ENCODE results near the gene ATP5F1D. TPM values are rescaled to one million over a fixed set of nuclear protein-coding genes. Genes with fewer than 3 reads are reported as not detected.
A peak's percentile ranks its signal among the peaks of the same experiment; 100 is the strongest.

The ATP5F1D gene
- total and polyA plus RNA-seq, 2 donors (not counting 1 experiment from before 2014, with no cell fraction given), result 150 to 166 TPM

- H3K27me3 ChIP-seq (replicated peaks in 1 of 4; ENCODE audit: control extremely low read depth in 1 of 4, control insufficient read depth in 3 of 4, insufficient read depth in 4 of 4, low read length in 3 of 4), result no peaks in the 10 kb centered on the region
- peaks cover 0 to 18% of the 10 kb centered on the region in 2 experiments for H3K36me3 ChIP-seq (replicated peaks in 1 of 2; ENCODE audit: control extremely low read depth in 1 of 2, control insufficient read depth in 1 of 2, extremely low read depth in 1 of 2, insufficient read depth in 2 of 2, low read length in 1 of 2)
- peak overlapping the region; percentile 61 to 95 (median 81) for H3K4me3 ChIP-seq (ENCODE audit: control extremely low read depth in 1 of 5, extremely low read depth in 1 of 5, insufficient read depth in 1 of 5, low read depth in 2 of 5, low read length in 4 of 5)
- peak; percentile 59 for ATAC-seq (ENCODE audit: low read depth)
- ChIA-PET POLR2A (interaction anchor here (0.5 to 11.0 kb wide), 11 partner anchors 4 to 490 kb away, joined by 3 to 402 read pairs (median 4); partner anchors contain the start of genes ABCA7, ATP5F1D, CIRBP and FAM174C), CTCF (interaction anchor here (1.1 to 10.0 kb wide), 3 partner anchors 7 to 17 kb away, joined by 3 to 658 read pairs (median 113); partner anchors contain the start of genes ATP5F1D and CIRBP)
- Mint-ChIP-seq H3K4me1 (peaks cover 78% of the 10 kb centered on the region), H3K27ac (peak overlapping the region; percentile 99), H3K9me3 (ENCODE audit: insufficient read depth) (no peaks in the 10 kb centered on the region), H3K4me3 (peak overlapping the region; percentile 97), H3K27me3 (no peaks in the 10 kb centered on the region)
- peaks cover 11% of the 10 kb centered on the region for H4K20me1 ChIP-seq (ENCODE audit: control insufficient read depth, insufficient read depth, low read length, poor library complexity, severe bottlenecking)
- peak; percentile 98 for DNase-seq
- no peak for TF ChIP-seq CTCF (IDR thresholded peaks at IDR 0.05)
- no peak for TF ChIP-seq EZH2 (IDR thresholded peaks at IDR 0.05; ENCODE audit: borderline replicate concordance, insufficient read depth, low read depth, low read length, poor library complexity, severe bottlenecking)
- H3K27ac ChIP-seq (ENCODE audit: low read length in 2 of 2), result peak overlapping the region; percentile 99 to 100
- peaks cover 68 to 91% of the 10 kb centered on the region in 2 donors for H3K4me1 ChIP-seq (ENCODE audit: control insufficient read depth in 2 of 2, insufficient read depth in 2 of 2, low read length in 2 of 2)
- no peaks in the 10 kb centered on the region for H3K9me3 ChIP-seq (ENCODE audit: control extremely low read depth in 1 of 3, control insufficient read depth in 2 of 3, insufficient read depth in 1 of 3, low read length in 2 of 3)
- intact Hi-C loops (cut with micrococcal nuclease), result loop anchor here (1.0 to 5.0 kb wide), 3 partner anchors 8 to 354 kb away; partner anchors contain the start of gene CIRBP
- H2AFZ ChIP-seq (ENCODE audit: insufficient read depth, low read depth, low read length, poor library complexity, severe bottlenecking), result peak overlapping the region; percentile 1
- peak overlapping the region; percentile 99 for H3K4me2 ChIP-seq (replicated peaks; ENCODE audit: low read depth, low read length, poor library complexity, severe bottlenecking)
- H3K9ac ChIP-seq (ENCODE audit: low read length), result peak overlapping the region; percentile 98
- under 1% methylated on average over 80 of the region's 83 CpGs for WGBS (ENCODE audit: insufficient coverage)
- peaks cover 33% of the 10 kb centered on the region for H3K79me2 ChIP-seq (ENCODE audit: control insufficient read depth, insufficient read depth, low read length)
Measured at GRCh38 chr19:1260749-1261537, 19.4 kb downstream of the ATP5F1D start.

- POLR2A ChIA-PET, result interaction anchor here (0.5 to 11.0 kb wide), 10 partner anchors 4 to 491 kb away, joined by 3 to 402 read pairs (median 4); partner anchors contain the start of genes ABCA7, ATP5F1D, CIRBP and FAM174C
- TF ChIP-seq EZH2 (IDR thresholded peaks at IDR 0.05; ENCODE audit: borderline replicate concordance, insufficient read depth, low read depth, low read length, poor library complexity, severe bottlenecking) (no peak), CTCF (IDR thresholded peaks at IDR 0.05) (peak; percentile 14)
- Histone ChIP-seq H3K9ac (ENCODE audit: low read length) (peak overlapping the region; percentile 98), H3K4me1 (ENCODE audit: control insufficient read depth in 2 of 2, insufficient read depth in 2 of 2, low read length in 2 of 2) (peaks cover 71 to 94% of the 10 kb centered on the region in 2 donors), H3K79me2 (ENCODE audit: control insufficient read depth, insufficient read depth, low read length) (peaks cover 29% of the 10 kb centered on the region), H3K9me3 (ENCODE audit: control extremely low read depth in 1 of 3, control insufficient read depth in 2 of 3, insufficient read depth in 1 of 3, low read length in 2 of 3) (no peaks in the 10 kb centered on the region), H3K27ac (ENCODE audit: low read length in 2 of 2) (peak overlapping the region; percentile 96 to 99), H3K27me3 (replicated peaks in 1 of 4; ENCODE audit: control extremely low read depth in 1 of 4, control insufficient read depth in 3 of 4, insufficient read depth in 4 of 4, low read length in 3 of 4) (no peaks in the 10 kb centered on the region), H3K36me3 (replicated peaks in 1 of 2; ENCODE audit: control extremely low read depth in 1 of 2, control insufficient read depth in 1 of 2, extremely low read depth in 1 of 2, insufficient read depth in 2 of 2, low read length in 1 of 2) (peaks cover 0 to 16% of the 10 kb centered on the region in 2 experiments), H2AFZ (ENCODE audit: insufficient read depth, low read depth, low read length, poor library complexity, severe bottlenecking) (peak overlapping the region; percentile 1), H3K4me2 (replicated peaks; ENCODE audit: low read depth, low read length, poor library complexity, severe bottlenecking) (peak overlapping the region; percentile 99), H3K4me3 (ENCODE audit: control extremely low read depth in 1 of 5, extremely low read depth in 1 of 5, insufficient read depth in 1 of 5, low read depth in 2 of 5, low read length in 4 of 5) (peak overlapping the region; percentile 61 to 95 (median 81)), H4K20me1 (ENCODE audit: control insufficient read depth, insufficient read depth, low read length, poor library complexity, severe bottlenecking) (peaks cover 11% of the 10 kb centered on the region)
- H3K4me3 Mint-ChIP-seq, result peak overlapping the region; percentile 97
- under 1% methylated on average over 14 of the region's 14 CpGs for WGBS (ENCODE audit: insufficient coverage)
- DNase-seq (peak; percentile 84), ATAC-seq (ENCODE audit: low read depth) (no peak)
- H3K4me1 Mint-ChIP-seq, result peaks cover 79% of the 10 kb centered on the region
- CTCF ChIA-PET, result interaction anchor here (7.6 to 10.0 kb wide), 2 partner anchors 8 to 18 kb away, joined by 113 to 658 read pairs; partner anchors contain the start of gene ATP5F1D
- peak overlapping the region; percentile 99 for H3K27ac Mint-ChIP-seq
- intact Hi-C loops (cut with micrococcal nuclease), result loop anchor here (1.0 to 5.0 kb wide), 2 partner anchors 12 to 354 kb away; no protein-coding TSS in a partner anchor
- H3K27me3 Mint-ChIP-seq, result no peaks in the 10 kb centered on the region
- H3K9me3 Mint-ChIP-seq (ENCODE audit: insufficient read depth), result no peaks in the 10 kb centered on the region
Measured at GRCh38 chr19:1261538-1261797, 19.9 kb downstream of the ATP5F1D start.
